ENCODE data around the gene MLIP.
"Not testable (repeated sequence)": the region's sequence is repeated elsewhere in the genome, so short reads cannot be mapped to it uniquely, and the experiment has no call there.

MLIP gene

GRCh38 chr6:54111341-54112045 lies at the start of gene MLIP:
TSS of gene MLIP (plus strand) at chr6:54111443. CDS start at chr6:54111480, 37 bp downstream.
- no peak for DNase-seq (ENCODE audit: low spot score)

- DNase-seq (ENCODE audit: low spot score): no peak
Observed at GRCh38 chr6:54063228-54063539, 48.1 kb upstream of the MLIP start.

GRCh38 chr6:54068694-54069093 lies 42.5 kb upstream of the MLIP start:
- no peak for DNase-seq (ENCODE audit: low spot score)

- no peak for DNase-seq (ENCODE audit: low spot score)
Observed at GRCh38 chr6:54070025-54070424, 41.2 kb upstream of the MLIP start.

GRCh38 chr6:54071821-54072340 lies 39.4 kb upstream of the MLIP start:
- no peak for DNase-seq (ENCODE audit: low spot score)

- no peak for DNase-seq (ENCODE audit: low spot score)
Observed at GRCh38 chr6:54072635-54073313, 38.5 kb upstream of the MLIP start.

- no peak for DNase-seq (ENCODE audit: low spot score)
Observed at GRCh38 chr6:54073487-54073886, 37.8 kb upstream of the MLIP start.

GRCh38 chr6:54074109-54074508 lies 37.1 kb upstream of the MLIP start:
- no peak for DNase-seq (ENCODE audit: low spot score)

GRCh38 chr6:54074578-54075195 lies 36.6 kb upstream of the MLIP start:
- DNase-seq (ENCODE audit: low spot score): no peak

GRCh38 chr6:54076159-54076789 lies 35.0 kb upstream of the MLIP start:
- no peak for DNase-seq (ENCODE audit: low spot score)

GRCh38 chr6:54081499-54081898 lies 29.7 kb upstream of the MLIP start:
- not testable (repeated sequence) for DNase-seq (ENCODE audit: low spot score)

- no peak for DNase-seq (ENCODE audit: low spot score)
Observed at GRCh38 chr6:54083287-54083686, 28.0 kb upstream of the MLIP start.

- no peak for DNase-seq (ENCODE audit: low spot score)
Observed at GRCh38 chr6:54084231-54084630, 27.0 kb upstream of the MLIP start.

- DNase-seq (ENCODE audit: low spot score): no peak
Observed at GRCh38 chr6:54085047-54085446, 26.2 kb upstream of the MLIP start.

- DNase-seq (ENCODE audit: low spot score): no peak
Observed at GRCh38 chr6:54085541-54085940, 25.7 kb upstream of the MLIP start.

GRCh38 chr6:54086439-54086838 lies 24.8 kb upstream of the MLIP start:
- DNase-seq (ENCODE audit: low spot score): no peak

GRCh38 chr6:54087721-54088120 lies 23.5 kb upstream of the MLIP start:
- DNase-seq (ENCODE audit: low spot score): no peak

- no peak for DNase-seq (ENCODE audit: low spot score)
Observed at GRCh38 chr6:54093326-54093948, 17.8 kb upstream of the MLIP start.

GRCh38 chr6:54094293-54094692 lies 16.9 kb upstream of the MLIP start:
- DNase-seq (ENCODE audit: low spot score): no peak

- no peak for DNase-seq (ENCODE audit: low spot score)
Observed at GRCh38 chr6:54094786-54095185, 16.5 kb upstream of the MLIP start.

GRCh38 chr6:54095723-54096122 lies 15.5 kb upstream of the MLIP start:
- DNase-seq (ENCODE audit: low spot score): no peak

- DNase-seq (ENCODE audit: low spot score): no peak
Observed at GRCh38 chr6:54096811-54097210, 14.4 kb upstream of the MLIP start.
